Calu3 (cell line): ENCODE data around the gene ZNF559. TPM values are rescaled to one million over a fixed set of nuclear protein-coding genes. Genes with fewer than 3 reads are reported as not detected.
"Not testable (repeated sequence)": the region's sequence is repeated elsewhere in the genome, so short reads cannot be mapped to it uniquely, and the experiment has no call there.

Experiments used
- Bru-seq: library from RNA; stranded (reverse); fragments of 400-500 nt; gene quantifications from one replicate; lab custom pipeline; 2021; lab: Mats Ljungman, UMichigan
- BruChase-seq, 2 experiments: library from RNA; stranded (reverse); fragments of 400-500 nt; gene quantifications; one replicate each; lab custom pipeline; 2021; lab: Mats Ljungman, UMichigan
- BruUV-seq: library from RNA; stranded (reverse); fragments of 400-500 nt; replicated peaks from 2 replicates; lab custom pipeline; 2021; lab: Mats Ljungman, UMichigan
- CTCF ChIA-PET: fragments of 300-600 bp; sonication (Branson Sonifier 250); formaldehyde crosslinking; loops from one replicate; lab custom pipeline; 2022; ENCODE audit warnings: antibody characterized with exemption; lab: Charles Lee
- DNase-seq: peaks from one replicate; pipeline ENCODE4 v3.0.0; 2022
- H3K27ac Mint-ChIP-seq: one replicate; pipeline ENCODE4 v1.8.0; 2022; ENCODE audit warnings: mixed read lengths; ENCODE audit not compliant: unreplicated experiment
- H3K27me3 Mint-ChIP-seq: one replicate; pipeline ENCODE4 v1.8.0; 2022; ENCODE audit warnings: mixed read lengths; ENCODE audit not compliant: unreplicated experiment
- H3K36me3 Mint-ChIP-seq: one replicate; pipeline ENCODE4 v1.8.0; 2022; ENCODE audit warnings: mild to moderate bottlenecking, moderate library complexity, mixed read lengths; ENCODE audit not compliant: insufficient read depth, unreplicated experiment
- H3K4me1 Mint-ChIP-seq: one replicate; pipeline ENCODE4 v1.8.0; 2022; ENCODE audit warnings: mild to moderate bottlenecking, low read depth, mixed read lengths; ENCODE audit not compliant: unreplicated experiment
- H3K4me3 Mint-ChIP-seq: one replicate; pipeline ENCODE4 v1.8.0; 2022; ENCODE audit warnings: mild to moderate bottlenecking, low read depth, moderate library complexity, mixed read lengths; ENCODE audit not compliant: unreplicated experiment
- H3K9me3 Mint-ChIP-seq: one replicate; pipeline ENCODE4 v1.8.0; 2022; ENCODE audit warnings: low read depth, mixed read lengths; ENCODE audit not compliant: unreplicated experiment
- intact Hi-C: fragments of 100-400 bp; cut with micrococcal nuclease; formaldehyde crosslinking; loops from one replicate; pipeline ENCODE4 v1.10.0; 2022; ENCODE audit not compliant: unreplicated experiment
- long read RNA-seq: library from polyadenylated mRNA; stranded (forward); transcript quantifications from one replicate; pipeline ENCODE4 v2.0.0, GENCODE V29; 2022
- total RNA-seq: library from RNA; stranded (reverse); gene quantifications from 2 replicates; pipeline ENCODE4 v1.2.3, GENCODE V29; 2022
- TF ChIP-seq, protein P1 (sequence below): fragments of 200-600 bp; IDR thresholded peaks from one replicate; pipeline ENCODE4 v1.8.0; 2022; ENCODE audit warnings: antibody characterized with exemption; ENCODE audit not compliant: unreplicated experiment

ZNF559 gene
- 7.5 and 10.4 TPM in 2 replicates for total RNA-seq
- Bru-seq, nascent RNA, result percentile 64 among the genes with signal in this experiment
- percentile 75 among the genes with signal in this experiment for BruChase-seq, experiment 1, labeled RNA remaining after a 6-hour chase
- percentile 73 among the genes with signal in this experiment for BruChase-seq, experiment 2, labeled RNA remaining after a 2-hour chase
- long read RNA-seq, full-length matches to known transcripts, result 3 of 6 reads
- long read RNA-seq, partial matches to known transcripts, result 0 of 6 reads
- long read RNA-seq, other reads (novel, unspliced or antisense), result 3 of 6 reads

DNA sequence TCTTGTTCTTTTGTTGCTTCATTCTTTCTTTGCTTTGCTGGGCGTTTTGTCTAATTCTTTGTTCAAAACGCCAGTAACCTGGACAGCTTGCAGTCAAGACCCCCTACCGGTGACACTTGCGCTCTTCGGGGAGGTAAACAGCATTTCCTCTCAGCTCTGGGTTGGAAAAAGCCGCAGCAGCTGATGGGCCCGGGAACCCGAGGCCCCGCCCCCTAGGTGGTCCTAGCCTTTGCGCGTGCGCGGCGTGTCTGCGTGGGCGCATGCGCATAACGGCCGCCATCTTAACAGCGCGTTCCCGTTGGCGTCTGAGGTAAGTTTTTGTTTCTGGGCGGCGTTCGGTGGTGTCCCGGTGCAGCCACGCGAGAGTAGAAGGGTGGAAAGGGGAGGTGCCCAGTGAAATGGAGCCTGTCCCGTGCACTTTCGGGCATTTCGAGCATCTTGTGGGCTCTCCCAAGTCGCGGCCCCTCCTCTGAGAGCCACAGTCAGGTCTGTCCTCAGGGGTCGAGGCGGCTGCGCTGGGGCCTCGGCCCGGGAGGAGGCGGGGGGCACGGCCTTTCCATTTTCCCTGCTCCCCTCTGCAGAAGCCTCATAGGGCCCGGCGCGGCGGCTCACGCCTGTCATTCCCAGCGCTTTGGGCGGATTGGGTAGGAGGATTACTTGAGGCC, at the start of gene ZNF559:
TSS of gene ZNF559 (plus strand) at position 261 of the 665 bp plus-strand sequence. CDS start 14,371 bp downstream, outside the sequence.
- Mint-ChIP-seq H3K27ac (peak within 1 kb of the TSS; percentile 42), H3K27me3 (no peaks in the 10 kb centered on the region), H3K36me3 (peaks cover 20% of the 10 kb centered on the region), H3K4me1 (no peaks in the 10 kb centered on the region), H3K9me3 (peaks cover 2% of the 10 kb centered on the region), H3K4me3 (peak within 1 kb of the TSS; percentile 72)
- DNase-seq, result peak; percentile 93
- CTCF ChIA-PET, result interaction anchor here (1.0 kb wide), 1 partner anchor 13 kb away, joined by 3 read pairs; no protein-coding TSS in a partner anchor
- no TSS peak for BruUV-seq
- TF ChIP-seq, protein P1, sequence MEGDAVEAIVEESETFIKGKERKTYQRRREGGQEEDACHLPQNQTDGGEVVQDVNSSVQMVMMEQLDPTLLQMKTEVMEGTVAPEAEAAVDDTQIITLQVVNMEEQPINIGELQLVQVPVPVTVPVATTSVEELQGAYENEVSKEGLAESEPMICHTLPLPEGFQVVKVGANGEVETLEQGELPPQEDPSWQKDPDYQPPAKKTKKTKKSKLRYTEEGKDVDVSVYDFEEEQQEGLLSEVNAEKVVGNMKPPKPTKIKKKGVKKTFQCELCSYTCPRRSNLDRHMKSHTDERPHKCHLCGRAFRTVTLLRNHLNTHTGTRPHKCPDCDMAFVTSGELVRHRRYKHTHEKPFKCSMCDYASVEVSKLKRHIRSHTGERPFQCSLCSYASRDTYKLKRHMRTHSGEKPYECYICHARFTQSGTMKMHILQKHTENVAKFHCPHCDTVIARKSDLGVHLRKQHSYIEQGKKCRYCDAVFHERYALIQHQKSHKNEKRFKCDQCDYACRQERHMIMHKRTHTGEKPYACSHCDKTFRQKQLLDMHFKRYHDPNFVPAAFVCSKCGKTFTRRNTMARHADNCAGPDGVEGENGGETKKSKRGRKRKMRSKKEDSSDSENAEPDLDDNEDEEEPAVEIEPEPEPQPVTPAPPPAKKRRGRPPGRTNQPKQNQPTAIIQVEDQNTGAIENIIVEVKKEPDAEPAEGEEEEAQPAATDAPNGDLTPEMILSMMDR, result no peak
- intact Hi-C loops, result no loop called here

DNA sequence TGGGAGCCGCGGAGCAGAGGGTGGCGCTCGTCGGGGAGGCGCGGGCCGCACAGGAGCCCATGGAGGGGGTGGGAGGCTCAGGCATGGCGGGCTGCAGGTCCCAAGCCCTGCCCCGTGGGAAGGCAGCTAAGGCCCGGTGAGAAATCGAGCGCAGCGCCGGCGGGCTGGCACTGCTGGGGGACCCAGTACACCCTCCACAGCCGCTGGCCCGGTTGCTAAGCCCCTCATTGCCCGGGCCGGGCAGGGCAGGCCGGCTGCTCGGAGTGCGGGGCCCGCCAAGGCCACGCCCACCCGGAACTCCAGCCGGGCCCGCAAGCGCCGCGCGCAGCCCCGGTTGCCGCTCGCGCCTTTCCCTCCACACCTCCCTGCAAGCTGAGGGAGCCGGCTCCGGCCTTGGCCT, 40.5 kb upstream of the ZNF559 start:
- H3K36me3 Mint-ChIP-seq, intact Hi-C loops, H3K27ac Mint-ChIP-seq, H3K4me3 Mint-ChIP-seq, H3K4me1 Mint-ChIP-seq, BruUV-seq, H3K27me3 Mint-ChIP-seq, DNase-seq: not testable (repeated sequence)
- CTCF ChIA-PET, result interaction anchor here (0.6 kb wide), 1 partner anchor 300 kb away, joined by 3 read pairs; no protein-coding TSS in a partner anchor
- H3K9me3 Mint-ChIP-seq, result peaks cover 12% of the 10 kb centered on the region

DNA sequence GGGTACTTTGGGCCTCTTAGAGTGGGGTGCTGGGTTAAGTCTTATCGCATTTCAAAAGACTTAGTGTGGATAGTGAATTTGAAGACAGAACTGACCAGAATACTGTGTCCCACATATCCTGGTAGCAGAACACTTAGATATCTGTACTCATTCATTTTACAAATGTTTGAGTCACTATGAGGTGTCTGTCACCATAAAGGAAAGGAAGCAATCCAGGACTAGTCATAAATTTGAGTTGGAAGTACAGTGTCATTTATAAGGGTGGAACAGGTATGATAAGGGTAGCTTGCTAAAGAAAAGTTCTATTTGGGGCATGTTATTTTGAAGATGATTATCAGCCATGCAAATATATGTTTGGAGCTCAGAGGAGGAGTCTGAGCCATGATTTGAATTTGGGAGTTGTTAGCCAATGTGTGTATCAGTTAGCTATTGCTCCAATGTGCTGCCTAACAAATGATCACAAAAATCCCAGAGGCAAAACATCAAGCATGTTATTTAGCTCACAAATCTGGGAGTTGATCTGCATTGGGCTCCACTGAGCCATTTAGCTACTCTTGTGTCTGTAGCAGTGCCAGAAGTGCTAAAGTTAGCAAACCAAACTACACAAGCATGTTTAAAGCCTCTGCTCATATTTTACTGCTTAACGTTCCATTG, 34.6 kb upstream of the ZNF559 start:
- no peak overlapping the region for H3K4me3 Mint-ChIP-seq
- H3K27ac Mint-ChIP-seq, result no peak overlapping the region
- TF ChIP-seq, protein P1, result no peak
- CTCF ChIA-PET, result no interaction called here
- no TSS peak for BruUV-seq
- H3K36me3 Mint-ChIP-seq, result no peaks in the 10 kb centered on the region
- H3K27me3 Mint-ChIP-seq, result no peaks in the 10 kb centered on the region
- peaks cover 4% of the 10 kb centered on the region for H3K9me3 Mint-ChIP-seq
- no peaks in the 10 kb centered on the region for H3K4me1 Mint-ChIP-seq
- intact Hi-C loops, result no loop called here
- DNase-seq, result no peak

DNA sequence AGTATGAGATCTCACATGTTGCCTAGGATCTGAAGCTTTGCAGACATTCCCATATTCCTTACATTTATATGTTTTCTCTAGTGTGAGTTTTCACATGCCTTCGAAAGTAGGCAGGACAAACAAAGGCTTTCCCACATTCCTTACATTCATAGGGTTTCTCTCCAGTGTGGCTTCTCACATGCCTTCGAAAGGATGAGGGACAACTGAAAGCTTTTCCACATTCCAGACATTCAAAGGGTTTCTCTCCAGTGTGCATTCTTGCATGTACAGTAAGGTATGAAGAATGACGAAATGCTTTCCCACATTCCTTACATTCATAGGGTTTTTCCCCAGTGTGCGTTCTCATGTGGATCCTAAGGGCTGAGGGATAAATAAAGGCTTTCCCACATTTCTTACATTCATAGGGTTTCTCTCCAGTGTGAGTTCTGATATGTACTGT, 28.5 kb upstream of the ZNF559 start:
- Mint-ChIP-seq H3K4me1 (no peaks in the 10 kb centered on the region), H3K27me3 (no peaks in the 10 kb centered on the region), H3K27ac (no peak overlapping the region), H3K36me3 (peaks cover 8% of the 10 kb centered on the region), H3K4me3 (no peak overlapping the region), H3K9me3 (no peaks in the 10 kb centered on the region)
- intact Hi-C loops, result no loop called here
- no TSS peak for BruUV-seq
- no peak for DNase-seq
- CTCF ChIA-PET, result no interaction called here
- TF ChIP-seq, protein P1, result no peak
